GM10248 (cell line): ENCODE measurements around the gene KCNA1.
A peak's percentile ranks its signal among the peaks of the same experiment; 100 is the strongest.

Source experiments
- CTCF ChIA-PET: fragments of 300-600 bp; sonication (Branson Sonifier 250); formaldehyde crosslinking; extraction: SDS; loops from one replicate; lab custom pipeline; 2021; ENCODE audit warnings: antibody characterized with exemption; lab: Yijun Ruan, JAX
- POLR2A ChIA-PET: fragments of 350-650 bp; sonication (Branson Sonifier 250); formaldehyde crosslinking; extraction: SDS; loops from one replicate; lab custom pipeline; 2020; ENCODE audit warnings: antibody characterized with exemption; lab: Yijun Ruan, JAX
- DNase-seq: peaks from one replicate; pipeline ENCODE4 v3.0.0; 2012; ENCODE audit errors: extremely low spot score
- CTCF ChIP-seq: IDR thresholded peaks from 2 replicates; pipeline ENCODE4 v1.5.1; 2012; ENCODE audit warnings: mild to moderate bottlenecking, low read depth; ENCODE audit errors: extremely low read depth, missing control alignments, control extremely low read depth

KCNA1 gene

GRCh38 chr12:4909734-4910501, at the start of gene KCNA1:
TSS of gene KCNA1 (plus strand) at chr12:4909905. CDS start at chr12:4911379, 1,474 bp downstream.
- ChIA-PET POLR2A (no interaction called here), CTCF (interaction anchor here (1.0 to 12.3 kb wide), 8 partner anchors 8 to 94 kb away, joined by 3 to 119 read pairs (median 6); no protein-coding TSS in a partner anchor)
- peak; percentile 46 for DNase-seq
- TF ChIP-seq CTCF = no peak

GRCh38 chr12:4860741-4861140, 49.0 kb upstream of the KCNA1 start:
- ChIA-PET POLR2A (no interaction called here), CTCF (interaction anchor here (0.9 to 14.1 kb wide), 10 partner anchors 8 to 143 kb away, joined by 3 to 198 read pairs (median 66); partner anchors contain the start of gene KCNA1)
- DNase-seq = no peak
- TF ChIP-seq CTCF = no peak

GRCh38 chr12:4862809-4863208, 46.9 kb upstream of the KCNA1 start:
- POLR2A ChIA-PET = no interaction called here
- no peak for TF ChIP-seq CTCF
- CTCF ChIA-PET = interaction anchor here (0.9 to 14.1 kb wide), 8 partner anchors 8 to 213 kb away, joined by 3 to 198 read pairs (median 4); no protein-coding TSS in a partner anchor
- DNase-seq = no peak

GRCh38 chr12:4864575-4864974, 45.1 kb upstream of the KCNA1 start:
- TF ChIP-seq CTCF = no peak
- POLR2A ChIA-PET = no interaction called here
- DNase-seq = no peak
- CTCF ChIA-PET = interaction anchor here (1.3 to 14.1 kb wide), 5 partner anchors 8 to 126 kb away, joined by 3 to 198 read pairs (median 10); no protein-coding TSS in a partner anchor

- no peak for TF ChIP-seq CTCF
- ChIA-PET POLR2A (no interaction called here), CTCF (interaction anchor here (0.7 to 14.1 kb wide), 4 partner anchors 8 to 126 kb away, joined by 3 to 198 read pairs (median 51); partner anchors contain the start of gene KCNA1)
- DNase-seq = no peak
Observed at GRCh38 chr12:4865246-4865645, 44.5 kb upstream of the KCNA1 start.

GRCh38 chr12:4866299-4866698, 43.4 kb upstream of the KCNA1 start:
- no peak for TF ChIP-seq CTCF
- ChIA-PET POLR2A (no interaction called here), CTCF (interaction anchor here (1.6 to 14.1 kb wide), 3 partner anchors 9 to 124 kb away, joined by 4 to 198 read pairs (median 99); no protein-coding TSS in a partner anchor)
- no peak for DNase-seq
